ENCODE measurements around the gene C5orf63. TPM values are rescaled to one million over a fixed set of nuclear protein-coding genes. Genes with fewer than 3 reads are reported as not detected.

C5orf63 gene
- total and polyA plus RNA-seq, 2 of the 8 experiments (the other 6 are each of a cell fraction or from before 2014, with no cell fraction given) = 0.67 to 0.71 TPM

DNA sequence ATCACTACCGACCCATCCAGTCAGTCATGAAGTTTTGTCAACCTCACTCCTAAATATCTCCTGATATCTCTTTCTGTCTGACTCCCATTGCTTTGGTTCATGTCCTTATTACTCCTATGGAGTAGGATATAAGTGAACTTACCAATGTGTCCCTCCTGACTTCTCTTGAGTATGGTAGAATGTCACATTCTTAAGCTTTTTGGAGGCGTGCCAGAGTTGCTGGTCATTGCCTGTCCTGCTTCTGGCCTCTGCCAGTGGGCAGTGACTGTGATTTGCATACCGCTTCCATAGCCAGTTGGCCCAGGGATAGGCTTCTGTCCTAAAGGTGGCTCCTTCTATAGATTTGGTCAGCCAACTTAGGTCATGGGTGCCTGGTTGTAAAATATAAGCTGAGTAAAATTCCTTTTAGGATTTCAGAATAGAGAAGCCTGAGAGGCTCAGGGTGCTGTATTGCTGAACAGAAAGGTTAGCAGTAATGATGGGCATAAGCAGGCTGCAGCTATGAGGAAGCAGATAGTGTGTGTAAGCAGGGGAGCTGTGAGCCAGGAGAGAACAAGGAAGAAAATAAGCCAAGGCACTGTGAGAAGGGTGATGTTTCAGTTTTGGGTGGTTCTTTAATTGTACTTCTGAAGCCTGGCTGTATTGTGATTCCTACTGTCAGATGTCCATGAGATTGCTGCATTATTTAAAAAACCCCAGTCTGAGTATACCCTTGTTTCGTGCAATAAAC is 26.8 kb downstream of the C5orf63 start:
- CTCF ChIA-PET (ENCODE audit: partially characterized antibody) = interaction anchor here (0.8 to 1.8 kb wide), 6 partner anchors 10 to 389 kb away, joined by 3 to 8 read pairs (median 4); partner anchors contain the start of gene MARCHF3
- no peak for FAIRE-seq
- TF ChIP-seq BRCA1 (IDR thresholded peaks at IDR 0.05; ENCODE audit: low read depth, low read length) = no peak
- TF ChIP-seq TAF1 (IDR thresholded peaks at IDR 0.05; ENCODE audit: low read depth, low read length) = no peak
- TF ChIP-seq, protein P1, sequence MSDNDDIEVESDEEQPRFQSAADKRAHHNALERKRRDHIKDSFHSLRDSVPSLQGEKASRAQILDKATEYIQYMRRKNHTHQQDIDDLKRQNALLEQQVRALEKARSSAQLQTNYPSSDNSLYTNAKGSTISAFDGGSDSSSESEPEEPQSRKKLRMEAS (IDR thresholded peaks at IDR 0.05) = no peak
- no peak for TF ChIP-seq TEAD4 (IDR thresholded peaks at IDR 0.05; ENCODE audit: low read depth, low read length)
- TF ChIP-seq BCL11A (IDR thresholded peaks at IDR 0.05; ENCODE audit: low read depth in 2 of 2, low read length in 2 of 2) = no peak
- no peak for TF ChIP-seq SUZ12 (IDR thresholded peaks at IDR 0.05; ENCODE audit: low read length)
- no peak for TF ChIP-seq FOSL1 (IDR thresholded peaks at IDR 0.05; ENCODE audit: insufficient read depth, low read depth, low read length)
- TF ChIP-seq CEBPB (IDR thresholded peaks at IDR 0.05; ENCODE audit: low read depth, low read length) = no peak
- TF ChIP-seq ZNF274 (IDR thresholded peaks at IDR 0.05; ENCODE audit: borderline replicate concordance, extremely low read depth, low read length) = no peak
- no peak for TF ChIP-seq JUN (IDR thresholded peaks at IDR 0.05; ENCODE audit: low read depth, low read length)
- TF ChIP-seq TAF7 (optimal IDR thresholded peaks at IDR 0.05; ENCODE audit: borderline replicate concordance, low read depth, low read length) = no peak
- no peak for TF ChIP-seq CTBP2 (IDR thresholded peaks at IDR 0.05; ENCODE audit: borderline replicate concordance, insufficient read depth, insufficient read length, low read length)

More for the DNA sequence above, 26.8 kb downstream of the C5orf63 start:
- H3K23ac ChIP-seq (ENCODE audit: insufficient read length) = no peak overlapping the region
- no peak overlapping the region for H4K91ac ChIP-seq (replicated peaks; ENCODE audit: insufficient read length, low read length)
- no peaks in the 10 kb centered on the region for H3K9me3 ChIP-seq (ENCODE audit: insufficient read depth in 2 of 2, low read depth in 1 of 2, low read length in 1 of 2)
- no peak for DNase-seq (ENCODE audit: low read depth in 1 of 2, low spot score in 2 of 2)
- no peak overlapping the region for H2AK5ac ChIP-seq (ENCODE audit: low read depth, low read length)
- H2BK5ac ChIP-seq (ENCODE audit: low read depth, low read length) = no peak overlapping the region
- H3K27ac ChIP-seq (ENCODE audit: low read depth, low read length) = no peak overlapping the region
- H2BK20ac ChIP-seq (ENCODE audit: low read length) = no peak overlapping the region
- H3K14ac ChIP-seq (ENCODE audit: insufficient read length) = no peak overlapping the region
- H2BK12ac ChIP-seq (ENCODE audit: low read depth, low read length) = no peak overlapping the region
- H3K36me3 ChIP-seq (ENCODE audit: control insufficient read depth in 2 of 4, insufficient read depth in 4 of 4, low read length in 3 of 4) = no peaks in the 10 kb centered on the region
- no peak overlapping the region for H4K5ac ChIP-seq (ENCODE audit: insufficient read length, low read depth, low read length)
- no peak overlapping the region for H3K4me3 ChIP-seq (ENCODE audit: extremely low read depth in 1 of 4, insufficient read depth in 2 of 4, low read depth in 3 of 4, low read length in 4 of 4)
- WGBS, 2 experiments (ENCODE audit: extremely low coverage in 1 of 2, insufficient coverage in 1 of 2, insufficient read length in 1 of 2, insufficient replicate concordance in 2 of 2, low coverage in 1 of 2, low lambda C conversion rate in 2 of 2, missing lambda C conversion rate in 1 of 2) = 85% methylated on average over 4 of the region's 4 CpGs; no CpG with 5 or more reads in 1 of the 2 experiments
- H2BK15ac ChIP-seq (ENCODE audit: low read length) = no peak overlapping the region
- no peaks in the 10 kb centered on the region for H4K20me1 ChIP-seq (replicated peaks in 1 of 2; ENCODE audit: control insufficient read depth in 1 of 2, insufficient read depth in 2 of 2, low read length in 2 of 2)
- H3K56ac ChIP-seq (replicated peaks; ENCODE audit: insufficient read length, low read depth, low read length) = no peak overlapping the region
- no peak overlapping the region for H4K8ac ChIP-seq (ENCODE audit: extremely low read depth, insufficient read depth, low read length)
- H3K4ac ChIP-seq (replicated peaks; ENCODE audit: insufficient read length, low read depth, low read length) = no peak overlapping the region
- peaks cover 0 to 5% (median 3%) of the 10 kb centered on the region in 4 experiments; a peak in 4 of 7 replicates for H3K4me1 ChIP-seq (replicated peaks in 1 of 4; ENCODE audit: control insufficient read depth in 3 of 4, insufficient read depth in 4 of 4, low read length in 3 of 4)
- no peak overlapping the region for H3K9ac ChIP-seq (replicated peaks in 1 of 4; ENCODE audit: extremely low read depth in 1 of 4, low read depth in 3 of 4, low read length in 3 of 4)
- H3K4me2 ChIP-seq (ENCODE audit: insufficient read depth in 1 of 2, low read depth in 2 of 2, low read length in 2 of 2) = no peak overlapping the region
- H3K79me1 ChIP-seq (ENCODE audit: low read depth, low read length) = no peaks in the 10 kb centered on the region
- H3K23me2 ChIP-seq (ENCODE audit: low read depth, low read length) = peaks cover 2% of the 10 kb centered on the region; the same call in 1 of the 2 replicates
- H2AFZ ChIP-seq (ENCODE audit: low read length) = no peak overlapping the region
- no peak overlapping the region for H2BK120ac ChIP-seq (replicated peaks; ENCODE audit: low read depth, low read length)
- H3K79me2 ChIP-seq (ENCODE audit: control insufficient read depth in 1 of 2, insufficient read depth in 2 of 2, low read length in 2 of 2) = no peaks in the 10 kb centered on the region
- H3K18ac ChIP-seq (ENCODE audit: extremely low read depth, low read length) = no peak overlapping the region
- POLR2A ChIA-PET (ENCODE audit: partially characterized antibody) = interaction anchor here (0.5 kb wide), 1 partner anchor 41 kb away, joined by 3 read pairs; no protein-coding TSS in a partner anchor
- peaks cover 0 to 1% (median 0%) of the 10 kb centered on the region in 4 experiments; a peak in 1 of 7 replicates for H3K27me3 ChIP-seq (replicated peaks in 1 of 4; ENCODE audit: control insufficient read depth in 3 of 4, extremely low read depth in 1 of 4, insufficient read depth in 3 of 4, low read length in 3 of 4)

Data from H1 (cell line).